K562 (cell line): ENCODE measurements around the gene CEND1. TPM values are rescaled to one million over a fixed set of nuclear protein-coding genes. Genes with fewer than 3 reads are reported as not detected.

Experiments used
- ATAC-seq: fragments of 200-7000 bp; cut with Tn5 transposase; 3 replicates; pipeline ENCODE4 v1.9.1; 2020; ENCODE audit warnings: moderate library complexity
- BruUV-seq: library from RNA; stranded (reverse); fragments of 400-500 nt; replicated peaks from 2 replicates; lab custom pipeline; 2021; lab: Mats Ljungman, UMichigan
- CTCF ChIA-PET: fragments of 300-600 bp; formaldehyde crosslinking; extraction: SDS; loops from one replicate; lab custom pipeline; 2021; ENCODE audit warnings: low intra/inter-chr PET ratio; lab: Yijun Ruan, JAX
- POLR2A ChIA-PET: fragments of 300-600, 350-650 bp; sonication (Branson Sonifier 250); formaldehyde crosslinking; extraction: SDS; loops from one replicate; lab custom pipeline; 2021; ENCODE audit warnings: antibody characterized with exemption, inconsistent platforms; lab: Yijun Ruan, JAX
- DNase-seq, 4 experiments: peaks; one replicate each; pipeline versions ENCODE4 v3.0.0 to v3.0.0-alpha.2; 2011 to 2018; ENCODE audit warnings: low spot score in 3 of 4, mixed read lengths in 3 of 4; ENCODE audit errors: extremely low read depth in 1 of 4
- FAIRE-seq: peaks from 2 replicates; lab custom pipeline; 2011; peaks lifted over from hg19 to GRCh38; lab: Jason Lieb, UNC
- H2AFZ ChIP-seq: 2 replicates; pipeline ENCODE4 v1.6.0; 2011; ENCODE audit warnings: low read depth, low read length, control low read depth, inconsistent platforms
- H3K27ac ChIP-seq: fragments of 200-600 bp; 3 replicates; pipeline ENCODE4 v1.8.0; 2011; ENCODE audit warnings: low read depth, mild to moderate bottlenecking, control low read depth, inconsistent platforms, low read length, moderate library complexity, mixed read lengths; ENCODE audit errors: extremely low read depth
- H3K27me3 ChIP-seq, 2 experiments: fragments of 300-600 bp in 1 of 2; 2 replicates in 1 of 2; 3 replicates in 1 of 2; pipeline versions ENCODE4 v1.6.0 to v1.8.0; 2011; ENCODE audit warnings: inconsistent platforms in 2 of 2, low read length in 2 of 2, mild to moderate bottlenecking in 1 of 2, mixed read lengths in 1 of 2, moderate library complexity in 1 of 2; ENCODE audit not compliant: control insufficient read depth in 2 of 2, insufficient read depth in 2 of 2
- H3K36me3 ChIP-seq: fragments of 300-600 bp; 3 replicates; pipeline ENCODE4 v1.8.0; 2011; ENCODE audit warnings: mild to moderate bottlenecking, low read length, inconsistent platforms; ENCODE audit not compliant: control insufficient read depth, insufficient read depth
- H3K4me1 ChIP-seq, 2 experiments: fragments of 200-600 bp in 1 of 2; replicated peaks in 1 of 2; 2 replicates in 1 of 2; 3 replicates in 1 of 2; pipeline versions ENCODE4 v1.5.1 to v1.8.0; 2011; ENCODE audit warnings: inconsistent platforms in 2 of 2, low read length in 2 of 2, mild to moderate bottlenecking in 1 of 2, mixed read lengths in 1 of 2, moderate library complexity in 1 of 2; ENCODE audit not compliant: control insufficient read depth in 2 of 2, insufficient read depth in 2 of 2
- H3K4me2 ChIP-seq: 2 replicates; pipeline ENCODE4 v1.6.1; 2011; ENCODE audit warnings: low read length, control low read depth, inconsistent platforms, mixed read lengths; ENCODE audit not compliant: insufficient read depth
- H3K4me3 ChIP-seq: fragments of 200-600 bp; sonication (generic), shearing (Covaris generic); 2 replicates; pipeline ENCODE4 v1.5.1; 2016; ENCODE audit warnings: control low read depth, inconsistent platforms
- H3K79me2 ChIP-seq: fragments of 200-600 bp; 3 replicates; pipeline ENCODE4 v1.8.0; 2011; ENCODE audit warnings: low read length, inconsistent platforms; ENCODE audit not compliant: control insufficient read depth, insufficient read depth
- H3K9ac ChIP-seq, 2 experiments: 2 replicates each; pipeline versions ENCODE4 v1.6.0 to v1.6.1; 2011; ENCODE audit warnings: low read depth in 2 of 2, low read length in 2 of 2, control low read depth in 1 of 2, inconsistent platforms in 1 of 2, mild to moderate bottlenecking in 1 of 2, mixed read lengths in 1 of 2; ENCODE audit not compliant: insufficient read depth in 1 of 2
- H3K9me1 ChIP-seq: one replicate; pipeline ENCODE4 v1.6.0; 2011; ENCODE audit warnings: inconsistent platforms, mild to moderate bottlenecking, low read length, moderate library complexity; ENCODE audit not compliant: control insufficient read depth, insufficient read depth
- H3K9me3 ChIP-seq: replicated peaks from 2 replicates; pipeline ENCODE4 v1.5.1; 2011; ENCODE audit warnings: low read depth, low read length, inconsistent platforms; ENCODE audit not compliant: control insufficient read depth, insufficient read depth
- H4K20me1 ChIP-seq: replicated peaks from 2 replicates; pipeline ENCODE4 v1.6.1; 2011; ENCODE audit warnings: low read length, inconsistent platforms, mixed read lengths; ENCODE audit not compliant: control insufficient read depth, insufficient read depth
- KAT2B ChIP-seq: IDR thresholded peaks from one replicate; pipeline ENCODE4 v1.6.1; 2012; ENCODE audit warnings: low read depth, mild to moderate bottlenecking, control low read depth, inconsistent platforms, low read length, moderate library complexity
- RAD21 ChIP-seq, 2 experiments: fragments of 250-450 bp in 1 of 2; fragments of 450-650 bp in 1 of 2; sonication (Bioruptor Pico) in 1 of 2; formaldehyde crosslinking in 1 of 2; IDR thresholded peaks in 1 of 2; conservative IDR thresholded peaks in 1 of 2; 2 replicates each; pipeline versions ENCODE4 v1.4.0 to v1.8.0; 2020 to 2022; ENCODE audit warnings: mild to moderate bottlenecking in 2 of 2, moderate library complexity in 1 of 2
- RBFOX2 ChIP-seq: fragments of 200-400 bp; formaldehyde crosslinking; IDR thresholded peaks from 2 replicates; pipeline ENCODE4 v1.6.1; 2017; ENCODE audit warnings: low read depth, mild to moderate bottlenecking, low read length, moderate library complexity
- WGBS: fragments of 100-300 bp; shearing (Covaris generic); methylation state at CpG from one replicate; pipeline ENCODE4 v1.1.6; 2016; ENCODE audit warnings: low coverage, mixed read lengths; ENCODE audit not compliant: insufficient coverage; ENCODE audit errors: missing lambda C conversion rate; 5-methylcytosine and 5-hydroxymethylcytosine counted together
- in situ Hi-C: fragments of 300-500 bp; cut with MboI; formaldehyde crosslinking; loops from 4 replicates; pipeline ENCODE4 v1.15.0; 2018; ENCODE audit warnings: inconsistent platforms, mixed read lengths
- intact Hi-C: fragments of 100-400 bp; cut with micrococcal nuclease; formaldehyde crosslinking; loops from 2 replicates; pipeline ENCODE4 v1.14.2; 2022
- polyA plus RNA-seq, 8 experiments: library from polyadenylated mRNA; depleted of rRNA in 4 of 8; stranded (reverse) in 5 of 8; unstranded in 3 of 8; fragments of >200 nt; fragmentation: Nextera tagmentation in 2 of 8; fragmentation: Illumina TruSeq in 1 of 8; extraction: Ambion mirVana in 2 of 8; extraction: Trizol in 1 of 8; gene quantifications; 2 replicates each; pipeline versions ENCODE4 v1.2.1 to v1.2.3, GENCODE V29; 2011 to 2014; ENCODE audit warnings: inconsistent platforms in 1 of 8, missing spikeins in 1 of 8
- total RNA-seq, 7 experiments: library from RNA; depleted of rRNA in 6 of 7; stranded (reverse); fragments of >200 nt in 6 of 7; fragmentation: Illumina TruSeq in 2 of 7; extraction: Trizol in 2 of 7; gene quantifications; 2 replicates each; pipeline versions ENCODE4 v1.2.1 to v1.2.3, GENCODE V29; 2011 to 2021; ENCODE audit warnings: low replicate concordance in 1 of 7

Gene CEND1
- total and polyA plus RNA-seq, 9 of the 15 experiments (the other 6 are each of a cell fraction or from before 2014, with no cell fraction given), result 0.13 to 0.18 (median 0.16) TPM; not detected in 6

- 91% methylated on average over 15 of the region's 16 CpGs for WGBS
- in situ Hi-C loops, result no loop called here
Observed at GRCh38 chr11:779955-780532, 9.8 kb downstream of the CEND1 start.

More at GRCh38 chr11:779955-780532, 9.8 kb downstream of the CEND1 start:
- ChIA-PET POLR2A (interaction anchor here (0.6 kb wide), 1 partner anchor 53 kb away, joined by 5 read pairs; no protein-coding TSS in a partner anchor), CTCF (no interaction called here)
- Histone ChIP-seq H3K79me2 (peaks cover 41% of the 10 kb centered on the region), H3K4me2 (no peak overlapping the region), H3K36me3 (peaks cover 22% of the 10 kb centered on the region; the same call in 2 of the 3 replicates), H3K9me1 (peaks cover 5% of the 10 kb centered on the region), H3K27ac (no peak overlapping the region), H3K4me1 (peaks cover 14 to 77% of the 10 kb centered on the region in 2 experiments), H3K27me3 (no peaks in the 10 kb centered on the region), H3K4me3 (no peak overlapping the region), H4K20me1 (peaks cover 13% of the 10 kb centered on the region), H3K9me3 (no peaks in the 10 kb centered on the region; the same call in 1 of the 2 replicates), H3K9ac (peak overlapping the region in 1 of 2 experiments; percentile 98; a peak in 1 of 4 replicates), H2AFZ (no peak overlapping the region)
- TF ChIP-seq RBFOX2, result peak; percentile 16
- TF ChIP-seq RAD21 (CRISPR knock-in tag; conservative IDR thresholded peaks at IDR 0.05 in 1 of 2, IDR thresholded peaks at IDR 0.05 in 1 of 2), result no peak
- TF ChIP-seq KAT2B, result no peak
- intact Hi-C loops, result no loop called here
- no peak for DNase-seq
- no peak for ATAC-seq
- no peak for FAIRE-seq
- BruUV-seq, result no TSS peak
